Progenitor cell of endocrine pancreas (in vitro differentiated cells): ENCODE measurements around the gene RAP1GAP2. TPM values are rescaled to one million over a fixed set of nuclear protein-coding genes. Genes with fewer than 3 reads are reported as not detected.

Experiments
- microRNA-seq: library from miRNA; unstranded; fragments of <30 nt; microRNA quantifications from one replicate; pipeline ENCODE4 v1.1.0, GENCODE V29; 2020; ENCODE audit warnings: borderline number of aligned reads; ENCODE audit not compliant: unreplicated experiment
- total RNA-seq: library from RNA; stranded (reverse); gene quantifications from 2 replicates; pipeline ENCODE4 v1.2.1, GENCODE V29; 2021

Gene RAP1GAP2
- total RNA-seq, 1 donor from 2014 or later: 116 TPM

Small RNAs within 50 kb of the gene (microRNA-seq; reads per million reads assigned to microRNA genes)
- gene MIR1253: not detected

Other genes starting within 250 kb of the RAP1GAP2 start
- gene PAFAH1B1, start 202.8 kb upstream of the RAP1GAP2 start, total RNA-seq: 138 and 140 TPM in 2 replicates
- 40.2 and 46.9 TPM in 2 replicates for gene CLUH, start 84.7 kb upstream of the RAP1GAP2 start, total RNA-seq
- 0.87 and 1.3 TPM in 2 replicates for gene CCDC92B, start 46.8 kb upstream of the RAP1GAP2 start, total RNA-seq